ENCODE results near the gene COA7.

GRCh38 chr1:52686830-52687229, 11.3 kb downstream of the COA7 start:
- TF ChIP-seq CTCF (tag by site-specific recombination; IDR thresholded peaks at IDR 0.05) (no peak), SP2 (tag by site-specific recombination; IDR thresholded peaks at IDR 0.05) (no peak), ZNF560 (tag by site-specific recombination; IDR thresholded peaks at IDR 0.05; ENCODE audit: borderline replicate concordance) (no peak), MYNN (tag by site-specific recombination; IDR thresholded peaks at IDR 0.05; ENCODE audit: borderline replicate concordance) (no peak), YY1 (tag by site-specific recombination; IDR thresholded peaks at IDR 0.05) (no peak), TCF7L2 (IDR thresholded peaks at IDR 0.05; ENCODE audit: borderline replicate concordance, low read depth, low read length) (no peak), ZNF629 (tag by site-specific recombination; IDR thresholded peaks at IDR 0.05) (no peak), ATF2 (tag by site-specific recombination; IDR thresholded peaks at IDR 0.05; ENCODE audit: low read depth) (no peak), ZBTB1 (tag by site-specific recombination; IDR thresholded peaks at IDR 0.05) (no peak), ZNF132 (tag by site-specific recombination; IDR thresholded peaks at IDR 0.05; ENCODE audit: borderline replicate concordance) (no peak), ZNF324 (tag by site-specific recombination; IDR thresholded peaks at IDR 0.05) (no peak), GFI1B (tag by site-specific recombination; IDR thresholded peaks at IDR 0.05) (no peak), REST (tag by site-specific recombination; IDR thresholded peaks at IDR 0.05) (no peak)
